Lower leg skin (tissue), 4 donors: ENCODE results near the gene CTSH. TPM values are rescaled to one million over a fixed set of nuclear protein-coding genes. Genes with fewer than 3 reads are reported as not detected.

Experiments used
- DNase-seq, 2 donors: peaks; one replicate each; pipeline ENCODE4 v3.0.0-alpha.2; 2019; ENCODE audit warnings: low spot score in 2 of 2
- H3K4me3 ChIP-seq: fragments of 200-600 bp; sonication (generic); 2 replicates; pipeline ENCODE4 v1.5.1; 2017; ENCODE audit warnings: mild to moderate bottlenecking, low read depth; ENCODE audit not compliant: poor library complexity, severe bottlenecking
- POLR2A ChIP-seq, 2 donors: fragments of 450-650 bp; IDR thresholded peaks; one replicate each; pipeline ENCODE4 v1.6.1; 2016 to 2017; ENCODE audit warnings: antibody characterized with exemption in 2 of 2, mild to moderate bottlenecking in 1 of 2, moderate library complexity in 1 of 2
- WGBS, 2 donors: methylation state at CpG; one replicate each; pipeline ENCODE4 v1.1.5; 2018; 5-methylcytosine and 5-hydroxymethylcytosine counted together
- intact Hi-C: fragments of 100-400 bp; cut with DNase I; formaldehyde crosslinking; loops from one replicate; pipeline ENCODE4 v1.15.0; 2023; ENCODE audit warnings: low total_unique reads
- total RNA-seq, 4 donors: library from RNA; depleted of rRNA; stranded (reverse); fragments of >200 nt; gene quantifications; one replicate each; pipeline ENCODE4 v1.1.0, GENCODE V29; 2016
- TF ChIP-seq, protein P1 (sequence below), 3 donors: fragments of 450-650 bp; IDR thresholded peaks; one replicate each; pipeline ENCODE4 v1.5.1; 2016; ENCODE audit warnings: antibody characterized with exemption in 3 of 3, mild to moderate bottlenecking in 3 of 3, moderate library complexity in 2 of 3

Gene CTSH
- total RNA-seq, 4 donors from 2014 or later, result 213 to 518 (median 291) TPM

DNA sequence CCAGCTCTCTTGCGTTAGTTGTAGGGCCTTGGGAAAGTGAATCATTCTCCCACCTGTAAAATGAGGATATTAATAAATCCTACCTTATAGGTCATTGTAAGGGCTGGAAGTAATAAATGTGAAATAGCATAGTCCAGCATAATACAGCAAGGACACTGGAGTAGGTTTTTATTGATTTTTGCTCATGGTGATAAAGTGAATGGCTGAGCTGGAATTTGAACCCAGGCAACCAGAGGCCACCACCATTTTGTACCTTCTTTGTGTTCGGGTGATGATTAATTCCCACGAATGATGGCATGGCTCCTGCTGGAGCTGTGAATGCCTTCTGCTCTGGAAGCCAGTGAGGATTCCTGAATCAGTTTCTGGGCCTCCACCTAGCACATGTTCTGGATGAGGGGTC, 31.8 kb downstream of the CTSH start:
- 87 to 92% methylated on average over 3 of the region's 3 CpGs for WGBS, 2 donors
- TF ChIP-seq, protein P1, sequence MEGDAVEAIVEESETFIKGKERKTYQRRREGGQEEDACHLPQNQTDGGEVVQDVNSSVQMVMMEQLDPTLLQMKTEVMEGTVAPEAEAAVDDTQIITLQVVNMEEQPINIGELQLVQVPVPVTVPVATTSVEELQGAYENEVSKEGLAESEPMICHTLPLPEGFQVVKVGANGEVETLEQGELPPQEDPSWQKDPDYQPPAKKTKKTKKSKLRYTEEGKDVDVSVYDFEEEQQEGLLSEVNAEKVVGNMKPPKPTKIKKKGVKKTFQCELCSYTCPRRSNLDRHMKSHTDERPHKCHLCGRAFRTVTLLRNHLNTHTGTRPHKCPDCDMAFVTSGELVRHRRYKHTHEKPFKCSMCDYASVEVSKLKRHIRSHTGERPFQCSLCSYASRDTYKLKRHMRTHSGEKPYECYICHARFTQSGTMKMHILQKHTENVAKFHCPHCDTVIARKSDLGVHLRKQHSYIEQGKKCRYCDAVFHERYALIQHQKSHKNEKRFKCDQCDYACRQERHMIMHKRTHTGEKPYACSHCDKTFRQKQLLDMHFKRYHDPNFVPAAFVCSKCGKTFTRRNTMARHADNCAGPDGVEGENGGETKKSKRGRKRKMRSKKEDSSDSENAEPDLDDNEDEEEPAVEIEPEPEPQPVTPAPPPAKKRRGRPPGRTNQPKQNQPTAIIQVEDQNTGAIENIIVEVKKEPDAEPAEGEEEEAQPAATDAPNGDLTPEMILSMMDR (IDR thresholded peaks at IDR 0.05), result no peak
- no peak for TF ChIP-seq POLR2A (IDR thresholded peaks at IDR 0.05)
- no peak overlapping the region for H3K4me3 ChIP-seq
- intact Hi-C loops, result loop anchor here (5.0 kb wide), 1 partner anchor 269 kb away; no protein-coding TSS in a partner anchor
- DNase-seq, result peak in 1 of 2 donors; percentile 70

DNA sequence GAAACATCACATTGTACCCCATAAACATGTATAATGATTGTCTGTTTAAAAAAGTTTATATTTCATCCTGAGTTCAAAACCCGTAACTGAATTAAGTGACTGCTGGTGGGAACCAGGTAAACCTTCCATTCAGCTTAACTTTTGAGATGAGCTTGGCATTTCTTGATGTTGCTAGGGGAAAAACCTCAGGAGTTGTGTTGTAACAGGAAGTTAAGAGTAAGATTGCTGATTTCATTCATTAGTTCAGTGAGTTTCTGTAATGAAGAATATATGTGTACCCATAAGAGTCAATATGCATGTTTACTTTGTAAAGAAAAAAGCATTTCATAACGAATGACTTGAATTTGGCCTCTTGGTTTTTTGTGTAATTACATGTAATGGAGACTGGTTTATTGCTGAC, 32.5 kb downstream of the CTSH start:
- 85 to 93% methylated on average over 2 of the region's 2 CpGs for WGBS, 2 donors
- intact Hi-C loops, result loop anchor here (5.0 kb wide), 1 partner anchor 270 kb away; no protein-coding TSS in a partner anchor
- DNase-seq, result no peak
- no peak for TF ChIP-seq POLR2A (IDR thresholded peaks at IDR 0.05)
- TF ChIP-seq, protein P1 (IDR thresholded peaks at IDR 0.05), result no peak
- H3K4me3 ChIP-seq, result no peak overlapping the region

DNA sequence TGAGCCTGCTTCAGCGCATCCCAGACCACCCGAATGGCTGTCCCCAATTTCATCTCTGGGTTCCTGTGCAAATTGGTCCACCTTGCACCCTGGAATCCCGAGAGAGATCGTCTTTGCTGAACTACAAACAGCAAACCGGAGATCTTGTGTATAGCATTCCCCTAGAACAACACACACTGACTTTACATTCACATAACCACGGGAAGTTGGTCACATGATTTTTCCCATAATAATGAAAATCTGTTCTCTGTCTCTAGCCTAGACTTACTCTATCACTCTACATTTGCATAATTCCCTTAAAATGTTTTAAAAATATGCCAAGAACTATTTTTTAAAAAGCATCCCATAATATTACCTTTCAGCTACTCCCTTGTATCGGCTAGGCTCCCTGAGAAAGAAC, 34.6 kb downstream of the CTSH start:
- no peak for DNase-seq
- intact Hi-C loops, result loop anchor here (5.0 kb wide), 1 partner anchor 272 kb away; no protein-coding TSS in a partner anchor
- H3K4me3 ChIP-seq, result no peak overlapping the region
- no peak for TF ChIP-seq POLR2A (IDR thresholded peaks at IDR 0.05)
- TF ChIP-seq, protein P1 (IDR thresholded peaks at IDR 0.05), result no peak
- WGBS, 2 donors, result 79 to 81% methylated on average over 7 of the region's 7 CpGs

DNA sequence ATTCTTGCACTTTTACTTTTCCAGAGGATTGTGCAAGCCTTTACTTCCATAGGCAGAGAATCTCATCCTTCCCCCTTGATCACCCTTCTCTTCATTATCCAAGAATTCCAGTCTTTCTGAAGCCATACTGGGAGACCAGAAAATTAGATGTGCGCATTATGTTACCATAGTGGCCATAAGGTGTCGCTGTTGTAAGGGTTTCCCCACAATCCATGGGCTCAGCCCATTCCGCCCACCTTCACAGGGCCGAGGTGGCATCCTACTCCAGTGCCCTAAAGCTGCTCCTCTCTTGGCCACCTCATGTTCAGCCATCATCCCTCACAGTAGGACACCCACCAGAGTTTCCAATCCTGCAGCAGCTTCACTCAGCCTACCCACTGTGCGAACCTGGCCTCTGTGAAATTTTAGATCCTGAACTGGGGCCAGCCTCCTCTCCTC, 35.0 kb downstream of the CTSH start:
- intact Hi-C loops, result loop anchor here (5.0 kb wide), 1 partner anchor 272 kb away; no protein-coding TSS in a partner anchor
- no peak overlapping the region for H3K4me3 ChIP-seq
- TF ChIP-seq, protein P1 (IDR thresholded peaks at IDR 0.05), result peak in 1 of 3 donors; percentile 37
- no peak for TF ChIP-seq POLR2A (IDR thresholded peaks at IDR 0.05)
- DNase-seq, result peak in 1 of 2 donors; percentile 77
- WGBS, 2 donors, result 57 to 60% methylated on average over 5 of the region's 5 CpGs

DNA sequence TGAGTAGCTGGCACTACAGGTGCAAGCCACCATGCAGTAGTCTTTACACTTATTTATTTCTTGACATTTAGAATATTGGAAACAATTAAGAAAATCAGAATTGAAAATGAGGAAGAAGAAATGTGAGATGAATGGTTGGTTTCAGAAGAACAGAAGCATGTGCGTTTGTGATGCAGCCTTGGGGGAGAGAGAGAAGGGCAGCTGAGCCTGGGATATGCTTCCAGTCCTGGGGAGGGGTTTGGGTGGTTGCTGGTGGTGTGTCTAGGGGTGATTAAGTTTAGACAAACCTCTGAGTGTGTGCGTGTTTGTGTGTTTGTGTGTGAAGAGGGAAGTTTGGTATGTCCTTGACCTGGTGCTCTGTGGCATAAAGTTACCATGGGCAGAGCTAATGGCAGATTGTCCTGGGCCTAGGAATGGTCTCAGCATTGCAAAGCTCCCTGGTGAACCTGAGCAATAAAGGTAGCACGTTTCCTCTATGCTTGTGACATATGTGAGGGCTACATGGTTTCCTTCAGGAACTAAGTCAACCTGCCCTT, 35.6 kb downstream of the CTSH start:
- H3K4me3 ChIP-seq, result no peak overlapping the region
- intact Hi-C loops, result no loop called here
- TF ChIP-seq POLR2A (IDR thresholded peaks at IDR 0.05), result no peak
- TF ChIP-seq, protein P1 (IDR thresholded peaks at IDR 0.05), result no peak
- no peak for DNase-seq
- 52 to 69% methylated on average over 3 of the region's 3 CpGs for WGBS, 2 donors

DNA sequence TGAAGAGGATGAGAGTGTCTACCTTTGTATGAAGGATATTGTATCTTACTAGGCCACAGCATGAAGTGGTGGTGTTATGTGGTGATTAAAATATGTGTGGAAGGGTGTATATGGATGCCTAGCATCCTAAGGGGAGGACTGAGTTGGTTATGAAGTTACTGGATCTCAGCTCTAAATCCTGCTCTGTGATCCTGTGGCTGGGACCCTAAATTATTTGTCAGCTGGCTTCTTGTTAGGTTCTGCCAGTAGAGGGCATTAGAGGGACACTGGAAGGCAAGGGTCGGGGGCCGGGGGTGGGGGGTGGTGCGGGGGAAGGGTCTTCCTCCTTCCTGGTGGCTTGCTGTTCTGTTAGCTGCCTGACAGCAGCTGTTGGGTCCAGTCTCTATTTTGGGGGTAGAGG, 37.3 kb downstream of the CTSH start:
- TF ChIP-seq, protein P1 (IDR thresholded peaks at IDR 0.05), result no peak
- no peak for TF ChIP-seq POLR2A (IDR thresholded peaks at IDR 0.05)
- intact Hi-C loops, result no loop called here
- WGBS, 2 donors, result 50 to 77% methylated on average over 3 of the region's 3 CpGs
- no peak overlapping the region for H3K4me3 ChIP-seq
- no peak for DNase-seq
